ENCODE results near the gene SS18L1. TPM values are rescaled to one million over a fixed set of nuclear protein-coding genes. Genes with fewer than 3 reads are reported as not detected.
A peak's percentile ranks its signal among the peaks of the same experiment; 100 is the strongest.

SS18L1 gene
- total RNA-seq, 1 experiment from 2014 or later = 28.1 TPM

- ATAC-seq = peak; percentile 63
- Histone ChIP-seq H3K27me3 (ENCODE audit: insufficient read depth, low read length) (no peaks in the 10 kb centered on the region), H3K9me3 (ENCODE audit: control insufficient read depth in 1 of 2, insufficient read depth in 1 of 2, low read depth in 1 of 2, low read length in 2 of 2) (no peaks in the 10 kb centered on the region), H3K36me3 (ENCODE audit: control insufficient read depth in 1 of 2, insufficient read depth in 2 of 2, low read length in 2 of 2) (peaks cover 13 to 37% of the 10 kb centered on the region in 2 experiments), H4K20me1 (ENCODE audit: insufficient read depth) (peaks cover 35% of the 10 kb centered on the region; the same call in 1 of the 2 replicates), H2AFZ (ENCODE audit: low read depth, low read length, poor library complexity, severe bottlenecking) (no peak overlapping the region), H3K27ac (ENCODE audit: low read depth, low read length) (peak overlapping the region; percentile 97), H3K4me1 (ENCODE audit: control insufficient read depth in 1 of 2, insufficient read depth in 2 of 2, low read length in 2 of 2) (peaks cover 13 to 23% of the 10 kb centered on the region in 2 experiments), H3K9me2 (ENCODE audit: insufficient read depth) (no peaks in the 10 kb centered on the region), H3K9ac (ENCODE audit: low read length) (peak overlapping the region; percentile 91), H3K79me2 (ENCODE audit: insufficient read depth, low read length) (peaks cover 89% of the 10 kb centered on the region), H3K4me3 (replicated peaks in 1 of 2; ENCODE audit: low read depth in 1 of 2, low read length in 2 of 2) (peak overlapping the region; percentile 73 to 87), H3K4me2 (ENCODE audit: low read length) (peak overlapping the region; percentile 95)
- ChIA-PET CTCF (no interaction called here), POLR2A (no interaction called here), RAD21 (ENCODE audit: low non-redundant PET in 1 of 2, low total read pairs in 2 of 2, uncharacterized antibody in 2 of 2, unreplicated experiment in 2 of 2) (no interaction called here)
- DNase-seq (ENCODE audit: low read depth, low spot score) = no peak
- BruUV-seq (replicated peaks) = no TSS peak
- intact Hi-C loops (cut with micrococcal nuclease) = no loop called here
- TF ChIP-seq TCF7L2 (IDR thresholded peaks at IDR 0.05; ENCODE audit: borderline replicate concordance, extremely low read depth, insufficient read depth, insufficient read length) (no peak), SP1 (IDR thresholded peaks at IDR 0.05; ENCODE audit: low read depth) (no peak), EGR1 (IDR thresholded peaks at IDR 0.05; ENCODE audit: low read depth) (no peak), REST (IDR thresholded peaks at IDR 0.05; ENCODE audit: low read depth) (no peak), ATF3 (IDR thresholded peaks at IDR 0.05) (no peak), MAX (IDR thresholded peaks at IDR 0.05) (peak; percentile 71), ZNF274 (IDR thresholded peaks at IDR 0.05; ENCODE audit: low read depth, low read length) (no peak), SIN3A (IDR thresholded peaks at IDR 0.05; ENCODE audit: low read depth) (peak; percentile 22; the same call in 1 of the 2 replicates), JUND (IDR thresholded peaks at IDR 0.05) (no peak), POLR2AphosphoS5 (IDR thresholded peaks at IDR 0.05; ENCODE audit: low read depth, low read length) (0 out of 2 replicates have a peak, but pooled peaks have one; percentile 23), POLR2A (IDR thresholded peaks at IDR 0.05; ENCODE audit: borderline replicate concordance, extremely low read depth, insufficient read depth, insufficient read length) (peak; percentile 6), ZBTB33 (IDR thresholded peaks at IDR 0.05; ENCODE audit: extremely low read depth, insufficient replicate concordance, low read length) (no peak), CBX3 (IDR thresholded peaks at IDR 0.05; ENCODE audit: low read depth) (no peak), RAD21 (IDR thresholded peaks at IDR 0.05; ENCODE audit: low read depth) (no peak), EZH2phosphoT487 (IDR thresholded peaks at IDR 0.05; ENCODE audit: borderline replicate concordance) (no peak), ZFX (IDR thresholded peaks at IDR 0.05) (no peak; the same call in 1 of the 2 replicates), SRF (IDR thresholded peaks at IDR 0.05; ENCODE audit: low read depth) (no peak), CEBPB (IDR thresholded peaks at IDR 0.05; ENCODE audit: low read depth) (no peak), YY1 (IDR thresholded peaks at IDR 0.05; ENCODE audit: extremely low read depth, insufficient replicate concordance, low read depth, low read length) (no peak), ELF1 (IDR thresholded peaks at IDR 0.05; ENCODE audit: borderline replicate concordance, low read depth) (no peak), EZH2 (IDR thresholded peaks at IDR 0.05) (no peak)
Observed at GRCh38 chr20:62143957-62144825, 622 bp downstream of the SS18L1 start.

All from HCT116 (cell line).